HG03521 (cell line): ENCODE measurements around the gene AGK.

Experiments
- ATAC-seq: cut with Tn5 transposase; IDR thresholded peaks from one replicate; pipeline ENCODE4 v1.9.1; 2021; ENCODE audit warnings: mild to moderate bottlenecking, moderate library complexity; ENCODE audit not compliant: unreplicated experiment

AGK gene

DNA sequence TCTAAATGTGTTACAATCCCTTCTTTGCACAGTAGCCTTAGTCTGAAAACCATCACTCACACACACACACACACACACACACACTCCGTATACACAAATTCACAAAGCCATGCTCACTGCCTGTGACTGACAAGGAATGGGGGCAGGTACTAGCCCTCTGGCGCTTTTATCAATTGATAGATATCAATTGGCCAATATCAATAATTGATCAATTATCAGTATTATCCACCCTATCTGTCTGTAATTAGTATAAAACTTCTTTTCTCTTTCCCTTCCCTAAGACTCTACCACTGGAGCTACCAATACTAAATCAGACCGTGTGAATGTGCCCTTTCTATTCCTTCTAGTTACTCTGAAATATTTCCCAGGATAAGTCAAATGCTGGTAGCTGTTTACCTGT is 148.7 kb downstream of the AGK start:
- ATAC-seq, result no peak

DNA sequence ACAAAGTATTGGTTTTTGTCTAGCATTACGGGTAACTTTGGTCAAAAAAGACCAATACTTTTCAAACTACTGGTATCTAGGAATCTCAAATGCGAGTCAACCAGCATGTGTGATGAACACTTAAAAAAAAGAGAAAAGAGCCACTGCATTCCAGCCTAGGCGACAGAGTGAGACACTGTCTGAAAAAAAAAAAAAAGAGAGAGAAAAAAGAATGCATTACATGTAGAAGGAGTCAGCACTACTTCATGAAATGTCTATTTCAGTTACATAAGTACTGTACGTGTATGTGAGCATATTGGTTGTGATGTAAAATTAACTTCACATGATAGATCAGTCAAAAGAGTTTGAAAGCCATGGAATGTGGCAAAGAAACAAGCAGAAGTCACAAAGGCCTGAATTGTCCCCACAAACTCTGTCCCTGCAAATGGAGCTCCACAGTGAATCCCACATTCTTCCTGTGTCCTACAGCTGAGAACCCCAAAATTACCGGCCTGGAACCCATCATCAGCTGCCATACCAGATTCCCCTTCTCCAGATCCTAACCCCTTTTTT is 149.2 kb downstream of the AGK start:
- no peak for ATAC-seq

DNA sequence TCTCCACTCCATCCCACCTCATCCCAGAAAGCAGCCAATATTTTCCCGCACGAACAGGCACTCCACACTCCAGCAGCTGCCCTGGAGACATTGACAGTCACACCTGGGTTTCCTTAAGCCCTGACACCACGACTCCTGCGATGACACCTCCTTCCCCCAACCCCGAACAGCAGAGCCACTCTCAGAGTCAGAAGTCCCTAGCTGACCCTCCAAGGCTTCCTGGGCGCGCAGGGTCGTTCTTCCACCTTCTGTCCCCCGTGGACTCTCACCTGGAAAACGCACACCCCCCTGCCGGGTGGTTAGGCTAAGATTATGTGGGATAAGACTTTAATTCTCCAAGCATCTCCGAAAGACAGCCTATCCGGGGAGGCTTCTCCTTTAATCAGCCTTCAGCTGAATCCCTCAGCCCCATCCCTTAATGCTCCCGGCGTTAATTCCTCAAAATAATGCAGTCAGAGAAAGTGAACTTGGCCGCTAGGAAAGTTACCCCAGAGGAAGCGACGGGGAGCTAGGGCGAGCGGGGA is 149.7 kb downstream of the AGK start:
- ATAC-seq, result no peak

DNA sequence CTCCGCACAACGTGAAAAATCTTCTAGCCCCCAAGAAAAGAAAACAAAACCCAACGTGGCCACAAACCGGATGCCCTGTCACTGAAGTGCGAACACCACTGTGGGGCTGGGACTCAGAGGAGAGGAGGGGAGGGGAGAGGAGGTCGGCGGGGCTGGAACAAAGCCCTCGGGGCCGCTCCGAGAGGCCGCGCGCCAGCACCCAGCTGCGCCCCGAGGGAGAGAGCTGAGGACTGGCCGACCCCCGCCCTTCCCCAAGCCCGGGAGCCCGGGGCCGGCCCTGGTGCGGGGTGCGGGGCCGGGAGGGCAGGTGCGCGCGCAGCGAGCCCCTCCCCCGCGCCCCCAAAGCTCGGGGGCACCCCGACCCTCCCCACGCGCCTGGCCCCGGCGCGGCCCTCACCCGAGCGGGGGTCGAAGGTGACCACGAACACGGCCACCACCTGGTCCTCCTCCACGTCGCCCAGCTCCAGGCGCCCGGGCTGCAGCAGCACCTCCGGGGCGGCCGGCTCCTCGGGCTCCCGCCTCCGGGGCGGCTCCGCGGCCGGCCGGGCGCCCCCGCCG is 150.4 kb downstream of the AGK start:
- peak; percentile 82 for ATAC-seq

DNA sequence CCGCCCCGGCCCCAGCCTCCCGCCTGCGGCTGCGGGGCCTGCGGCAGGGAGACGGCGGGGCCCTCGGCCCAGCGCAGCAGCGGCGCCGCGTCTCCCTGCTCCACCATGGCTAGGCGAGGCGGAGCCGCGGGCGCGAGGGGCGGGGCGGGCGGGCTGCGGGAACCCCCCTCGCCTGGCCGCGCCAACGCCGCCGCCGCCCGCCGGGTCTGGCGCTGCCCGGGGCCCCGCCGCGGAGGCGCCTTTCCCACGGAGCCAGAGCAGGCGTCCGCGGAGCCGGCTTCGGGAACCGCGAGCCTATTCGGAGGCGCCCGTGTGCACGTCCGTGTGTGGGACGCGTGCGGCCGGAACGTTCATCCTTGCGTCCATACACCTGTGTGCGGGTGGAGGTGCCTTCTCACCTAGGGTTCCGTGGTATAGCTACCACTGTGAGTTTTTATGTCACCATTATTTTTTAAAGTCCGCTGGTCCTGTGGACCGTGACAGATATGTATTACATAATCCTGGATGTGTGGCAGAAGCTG is 150.9 kb downstream of the AGK start, which contains the start of gene DENND11:
DENND11 (minus strand) TSS at position 120 of the 521 bp plus-strand sequence; CDS start at position 107, 13 bp downstream.
- ATAC-seq, result peak; percentile 58

DNA sequence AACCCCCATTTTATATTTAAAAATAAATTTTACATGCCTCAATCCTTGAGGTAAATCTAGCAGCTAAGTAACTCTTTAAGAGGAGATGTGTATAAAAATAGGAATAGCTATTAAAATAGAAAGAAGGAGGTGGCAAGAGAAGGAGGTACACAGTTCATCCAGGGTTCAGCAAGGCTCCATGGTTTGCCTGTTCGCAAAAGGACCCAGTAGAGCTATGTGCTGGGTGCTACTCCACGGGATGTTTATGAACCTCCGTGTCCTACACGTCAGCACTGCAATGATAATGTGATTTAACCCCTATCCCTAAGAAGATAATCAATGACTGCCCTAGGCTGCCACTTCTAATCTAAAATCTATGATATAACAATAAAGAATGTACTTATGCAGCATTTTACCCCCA is 151.7 kb downstream of the AGK start:
- no peak for ATAC-seq

DNA sequence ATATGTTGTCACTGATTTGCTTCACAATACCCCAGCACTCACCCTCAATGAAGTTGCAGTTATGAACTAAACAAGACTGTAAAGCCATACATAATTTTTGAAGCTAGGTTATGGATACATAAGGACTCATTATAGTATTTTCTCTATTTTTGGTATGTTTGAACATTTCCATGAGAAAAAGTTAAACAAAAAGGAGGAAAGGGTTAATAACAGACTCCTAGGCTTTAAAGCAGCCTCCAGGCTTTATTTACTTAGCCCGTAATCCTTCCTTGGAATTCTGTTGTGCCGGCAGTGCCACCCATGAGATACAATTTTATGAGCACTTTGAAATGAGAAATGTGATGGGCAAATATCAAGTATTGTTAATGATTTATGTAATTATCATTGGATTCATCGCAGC is 152.9 kb downstream of the AGK start:
- ATAC-seq, result no peak

DNA sequence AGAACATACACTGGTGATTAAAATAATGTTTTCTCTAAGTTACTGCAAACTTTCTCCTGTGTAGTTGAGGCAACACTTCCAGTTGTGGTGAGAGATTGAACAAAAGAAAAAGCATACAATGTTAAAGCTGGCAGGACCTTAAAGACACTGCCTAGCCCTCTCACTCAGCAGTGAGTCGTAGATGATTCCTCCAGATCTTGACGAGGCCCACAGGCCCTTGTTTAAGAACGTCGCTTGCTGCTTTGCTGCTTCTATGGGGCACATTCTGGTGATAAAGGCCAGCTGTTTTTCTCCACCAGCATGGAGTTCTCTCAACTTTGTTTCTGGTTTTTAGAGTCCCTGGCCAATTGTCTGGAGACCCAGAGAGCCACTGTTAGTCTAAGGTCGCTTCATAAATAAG is 153.5 kb downstream of the AGK start:
- ATAC-seq, result no peak
